Upper lobe of left lung (tissue), 6 donors: ENCODE data around the gene MYO3A. TPM values are rescaled to one million over a fixed set of nuclear protein-coding genes. Genes with fewer than 3 reads are reported as not detected.
"Not testable (repeated sequence)": the region's sequence is repeated elsewhere in the genome, so short reads cannot be mapped to it uniquely, and the experiment has no call there.

ENCODE experiments used
- ATAC-seq, 2 donors: fragments of 200-7000 bp; cut with Tn5 transposase; one replicate each; pipeline ENCODE4 v1.9.1; 2022; ENCODE audit warnings: mild to moderate bottlenecking in 2 of 2, moderate library complexity in 2 of 2; ENCODE audit not compliant: low FRiP score in 2 of 2
- DNase-seq, 2 donors: peaks; one replicate each; pipeline ENCODE4 v3.0.0-alpha.2; 2019 to 2020
- H3K27ac ChIP-seq, 4 donors: fragments of 200-600 bp; sonication (generic); one replicate each; pipeline ENCODE4 v1.5.1; 2016 to 2019
- H3K27me3 ChIP-seq, 4 donors: fragments of 200-600 bp; sonication (generic); one replicate each; pipeline ENCODE4 v1.5.1; 2017 to 2019
- H3K36me3 ChIP-seq, 4 donors: fragments of 200-600 bp; sonication (generic); one replicate each; pipeline ENCODE4 v1.5.1; 2016 to 2019
- H3K4me1 ChIP-seq, 4 donors: fragments of 200-600 bp; sonication (generic); one replicate each; pipeline ENCODE4 v1.5.1; 2018 to 2019
- H3K4me3 ChIP-seq, 4 donors: fragments of 200-600 bp; sonication (generic); one replicate each; pipeline ENCODE4 v1.5.1; 2017 to 2019; ENCODE audit warnings: mild to moderate bottlenecking in 2 of 4, moderate library complexity in 1 of 4
- H3K9me3 ChIP-seq, 4 donors: fragments of 200-600 bp; sonication (generic); one replicate each; pipeline ENCODE4 v1.5.1; 2018 to 2019
- EP300 ChIP-seq, 4 donors: sonication (generic); formaldehyde crosslinking; IDR thresholded peaks; one replicate each; pipeline ENCODE4 v1.5.1; 2017; ENCODE audit warnings: antibody characterized with exemption in 4 of 4, control low read depth in 2 of 4
- POLR2A ChIP-seq, 4 donors: fragments of 450-650 bp; IDR thresholded peaks; one replicate each; pipeline ENCODE4 v1.5.1; 2016 to 2017; ENCODE audit warnings: antibody characterized with exemption in 4 of 4, mild to moderate bottlenecking in 2 of 4
- POLR2AphosphoS5 ChIP-seq, 2 donors: sonication (generic); formaldehyde crosslinking; IDR thresholded peaks; one replicate each; pipeline ENCODE4 v1.5.1; 2017; ENCODE audit warnings: antibody characterized with exemption in 2 of 2
- WGBS, 2 donors: methylation state at CpG; one replicate each; pipeline ENCODE4 v1.1.5; 2017 to 2018; 5-methylcytosine and 5-hydroxymethylcytosine counted together
- total RNA-seq, 6 donors: library from RNA; depleted of rRNA in 4 of 6; stranded (reverse); fragments of >200 nt in 4 of 6; gene quantifications; one replicate each; pipeline versions ENCODE4 v1.1.0 to v1.2.1, GENCODE V29; 2016 to 2021
- TF ChIP-seq, protein P1 (sequence below), 6 experiments: fragments of 450-650 bp in 4 of 6; fragments of 200-600 bp in 2 of 6; sonication (generic) in 2 of 6; IDR thresholded peaks; one replicate each; pipeline ENCODE4 v1.5.1; 2016 to 2019; ENCODE audit warnings: antibody characterized with exemption in 6 of 6
- donor health status: DM: no; HTN: no; CAD: no; lungs with moderate emphysema.
- donor health status: DM: no; HTN: yes; CAD: no; lungs with severe emphysema.

The MYO3A gene
- total RNA-seq, 6 donors from 2014 or later = 0.15 to 0.49 (median 0.47) TPM; not detected in 3

DNA sequence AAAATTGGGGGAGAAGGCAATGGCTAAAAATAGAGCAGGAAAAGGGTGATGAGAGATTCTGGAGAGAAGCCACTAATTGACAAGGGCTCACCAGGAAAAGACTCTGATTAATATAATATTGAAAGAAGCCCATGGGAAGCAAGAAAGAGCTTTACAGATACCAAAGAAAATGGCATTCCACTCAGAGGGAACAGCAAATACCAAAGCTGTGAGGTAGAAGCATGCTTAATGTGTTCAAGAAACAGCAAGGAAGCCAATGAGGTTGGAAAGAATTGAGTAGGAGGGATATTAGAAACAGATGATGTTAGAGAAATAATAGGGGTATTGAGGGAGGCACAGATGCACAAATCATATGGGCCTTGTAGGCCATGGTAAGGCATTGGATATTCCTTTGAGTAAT, 130.1 kb downstream of the MYO3A start:
- H3K9me3 ChIP-seq = no peaks in the 10 kb centered on the region
- DNase-seq (no peak), ATAC-seq (no peak)
- no peak overlapping the region for H3K27ac ChIP-seq
- H3K4me3 ChIP-seq = no peak overlapping the region
- no peaks in the 10 kb centered on the region for H3K4me1 ChIP-seq
- TF ChIP-seq POLR2AphosphoS5 (IDR thresholded peaks at IDR 0.05) (no peak), POLR2A (IDR thresholded peaks at IDR 0.05) (no peak), EP300 (IDR thresholded peaks at IDR 0.05) (no peak)
- TF ChIP-seq, protein P1, sequence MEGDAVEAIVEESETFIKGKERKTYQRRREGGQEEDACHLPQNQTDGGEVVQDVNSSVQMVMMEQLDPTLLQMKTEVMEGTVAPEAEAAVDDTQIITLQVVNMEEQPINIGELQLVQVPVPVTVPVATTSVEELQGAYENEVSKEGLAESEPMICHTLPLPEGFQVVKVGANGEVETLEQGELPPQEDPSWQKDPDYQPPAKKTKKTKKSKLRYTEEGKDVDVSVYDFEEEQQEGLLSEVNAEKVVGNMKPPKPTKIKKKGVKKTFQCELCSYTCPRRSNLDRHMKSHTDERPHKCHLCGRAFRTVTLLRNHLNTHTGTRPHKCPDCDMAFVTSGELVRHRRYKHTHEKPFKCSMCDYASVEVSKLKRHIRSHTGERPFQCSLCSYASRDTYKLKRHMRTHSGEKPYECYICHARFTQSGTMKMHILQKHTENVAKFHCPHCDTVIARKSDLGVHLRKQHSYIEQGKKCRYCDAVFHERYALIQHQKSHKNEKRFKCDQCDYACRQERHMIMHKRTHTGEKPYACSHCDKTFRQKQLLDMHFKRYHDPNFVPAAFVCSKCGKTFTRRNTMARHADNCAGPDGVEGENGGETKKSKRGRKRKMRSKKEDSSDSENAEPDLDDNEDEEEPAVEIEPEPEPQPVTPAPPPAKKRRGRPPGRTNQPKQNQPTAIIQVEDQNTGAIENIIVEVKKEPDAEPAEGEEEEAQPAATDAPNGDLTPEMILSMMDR (IDR thresholded peaks at IDR 0.05) = no peak
- no peaks in the 10 kb centered on the region for H3K36me3 ChIP-seq
- no peaks in the 10 kb centered on the region for H3K27me3 ChIP-seq

DNA sequence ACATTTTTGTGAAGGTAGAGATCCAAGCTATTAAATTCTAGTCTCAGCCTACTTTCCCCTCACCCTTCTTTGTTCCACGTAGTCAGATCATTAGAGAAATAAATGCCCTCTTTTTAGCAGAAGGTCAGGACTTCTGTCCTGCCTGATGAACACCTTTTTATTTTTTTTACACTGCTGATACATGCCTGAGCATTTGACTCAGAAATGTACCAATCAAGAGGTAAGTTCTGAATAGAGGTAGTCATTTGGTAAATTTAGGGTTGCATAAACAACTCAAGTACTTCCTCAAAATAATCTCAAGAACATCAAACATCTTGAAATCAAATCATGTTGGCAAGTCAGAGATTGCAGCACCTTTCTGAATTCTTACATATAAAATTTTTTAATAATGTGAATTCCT, 133.7 kb downstream of the MYO3A start:
- H3K4me3 ChIP-seq = no peak overlapping the region
- no peak overlapping the region for H3K27ac ChIP-seq
- DNase-seq = no peak
- H3K36me3 ChIP-seq = no peaks in the 10 kb centered on the region
- no peak for TF ChIP-seq POLR2A (IDR thresholded peaks at IDR 0.05)
- TF ChIP-seq, protein P1 (IDR thresholded peaks at IDR 0.05) = no peak
- no peak for TF ChIP-seq EP300 (IDR thresholded peaks at IDR 0.05)
- no peak for TF ChIP-seq POLR2AphosphoS5 (IDR thresholded peaks at IDR 0.05)
- H3K27me3 ChIP-seq = no peaks in the 10 kb centered on the region
- WGBS, 2 donors = 61 to 76% methylated on average over 1 of the region's 1 CpG
- H3K4me1 ChIP-seq = no peaks in the 10 kb centered on the region
- no peaks in the 10 kb centered on the region for H3K9me3 ChIP-seq
- no peak for ATAC-seq

DNA sequence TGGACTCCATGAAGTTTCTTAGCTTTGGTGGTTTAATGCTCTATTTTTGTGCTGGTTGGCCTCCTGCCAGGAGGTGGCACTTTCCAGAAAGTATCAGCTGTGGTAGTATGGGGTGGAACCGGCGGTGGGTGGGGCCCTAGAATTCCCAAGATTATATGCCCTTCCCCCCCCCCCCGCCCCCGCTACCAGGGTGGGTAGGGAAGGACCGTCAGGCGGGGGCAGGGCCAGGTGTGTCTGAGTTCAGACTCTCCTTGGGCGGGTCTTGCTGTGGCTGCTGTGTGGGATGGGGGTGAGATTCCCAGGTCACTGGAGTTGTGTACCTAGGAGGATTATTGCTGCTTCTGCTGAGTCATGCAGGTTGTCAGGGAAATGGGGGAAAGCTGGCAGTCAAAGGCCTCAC, 146.9 kb downstream of the MYO3A start:
- H3K9me3 ChIP-seq, DNase-seq, H3K4me3 ChIP-seq, ATAC-seq, H3K4me1 ChIP-seq, H3K27ac ChIP-seq, H3K36me3 ChIP-seq, H3K27me3 ChIP-seq: not testable (repeated sequence)
- 77 to 93% methylated on average over 3 of the region's 7 CpGs for whole genome bisulfite sequencing, 2 donors

DNA sequence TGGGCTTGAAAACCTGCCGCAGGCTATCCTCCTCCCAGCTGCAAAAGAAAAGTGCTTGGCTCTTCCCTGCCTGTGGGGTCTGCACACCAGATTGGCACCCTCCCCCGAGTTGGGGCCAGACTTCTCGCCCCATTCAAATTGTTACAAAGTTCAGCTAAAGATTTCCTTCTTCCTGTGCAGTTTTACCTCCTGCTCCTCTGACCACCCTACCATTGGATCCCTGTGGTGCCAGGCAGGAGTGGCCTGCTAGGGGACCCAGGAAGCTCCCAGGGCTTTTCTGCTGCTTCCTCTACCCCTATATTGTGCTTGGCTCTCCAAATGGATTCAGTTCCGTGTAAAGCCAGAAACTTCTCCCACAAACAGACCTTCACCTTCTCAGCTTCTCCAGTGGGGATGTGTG, 147.4 kb downstream of the MYO3A start:
- Histone ChIP-seq H3K27ac (no peak overlapping the region), H3K4me3 (no peak overlapping the region), H3K36me3 (no peaks in the 10 kb centered on the region), H3K27me3 (no peaks in the 10 kb centered on the region), H3K9me3 (no peaks in the 10 kb centered on the region), H3K4me1 (no peaks in the 10 kb centered on the region)
- no peak for DNase-seq
- no peak for ATAC-seq
- no peak for TF ChIP-seq POLR2A (IDR thresholded peaks at IDR 0.05)
- TF ChIP-seq, protein P1 (IDR thresholded peaks at IDR 0.05) = no peak
- 80 to 95% methylated on average over 4 of the region's 4 CpGs for WGBS, 2 donors

DNA sequence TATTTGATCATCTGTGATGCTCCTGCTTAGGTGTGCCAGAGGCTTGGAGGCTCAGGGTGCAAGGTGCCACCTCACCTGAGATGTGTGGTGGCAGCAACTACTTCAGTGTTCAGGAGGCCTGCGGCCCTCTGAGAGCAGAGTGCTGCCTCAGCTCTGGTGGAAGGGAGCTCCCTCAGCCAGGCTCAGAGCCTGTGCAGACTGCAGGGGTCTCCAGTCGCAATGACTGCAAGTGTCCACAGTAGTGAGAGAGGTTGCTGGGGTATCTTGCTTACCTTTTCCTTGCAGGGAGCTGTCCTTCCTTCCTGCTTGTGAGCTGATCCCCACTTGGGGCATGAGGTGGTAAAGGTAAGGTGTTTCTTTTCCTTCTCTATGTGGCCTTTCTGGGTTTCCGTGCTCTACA, 151.5 kb downstream of the MYO3A start:
- TF ChIP-seq POLR2A (IDR thresholded peaks at IDR 0.05) = no peak
- TF ChIP-seq EP300 (IDR thresholded peaks at IDR 0.05) = no peak
- no peak for TF ChIP-seq POLR2AphosphoS5 (IDR thresholded peaks at IDR 0.05)
- TF ChIP-seq, protein P1 (IDR thresholded peaks at IDR 0.05) = no peak
- Histone ChIP-seq H3K4me3 (no peak overlapping the region), H3K4me1 (no peaks in the 10 kb centered on the region), H3K36me3 (no peaks in the 10 kb centered on the region), H3K27ac (no peak overlapping the region), H3K27me3 (no peaks in the 10 kb centered on the region), H3K9me3 (no peaks in the 10 kb centered on the region)
- no peak for ATAC-seq
- no peak for DNase-seq
- 43 to 93% methylated on average over 2 to 3 of the region's 3 CpGs for WGBS, 2 donors
